GM12891 (cell line): ENCODE data around the gene FUBP3.
"Not testable (repeated sequence)": the region's sequence is repeated elsewhere in the genome, so short reads cannot be mapped to it uniquely, and the experiment has no call there.

Experiments used
- POLR2A ChIP-seq: IDR thresholded peaks from 2 replicates; pipeline ENCODE4 v1.6.1; 2011; ENCODE audit warnings: low read depth, low read length, control low read depth
- TAF1 ChIP-seq: IDR thresholded peaks from 2 replicates; pipeline ENCODE4 v1.6.1; 2011; ENCODE audit warnings: low read depth, low read length, control low read depth

- TF ChIP-seq TAF1, POLR2A: not testable (repeated sequence)
Measured at GRCh38 chr9:130562525-130562924, 16.9 kb upstream of the FUBP3 start.
